Measurements from ENCODE around the gene PGRMC1. TPM values are rescaled to one million over a fixed set of nuclear protein-coding genes. Genes with fewer than 3 reads are reported as not detected.
"Not testable (repeated sequence)": the region's sequence is repeated elsewhere in the genome, so short reads cannot be mapped to it uniquely, and the experiment has no call there.

The PGRMC1 gene
- total RNA-seq, 1 experiment from 2014 or later, result 177 TPM

DNA sequence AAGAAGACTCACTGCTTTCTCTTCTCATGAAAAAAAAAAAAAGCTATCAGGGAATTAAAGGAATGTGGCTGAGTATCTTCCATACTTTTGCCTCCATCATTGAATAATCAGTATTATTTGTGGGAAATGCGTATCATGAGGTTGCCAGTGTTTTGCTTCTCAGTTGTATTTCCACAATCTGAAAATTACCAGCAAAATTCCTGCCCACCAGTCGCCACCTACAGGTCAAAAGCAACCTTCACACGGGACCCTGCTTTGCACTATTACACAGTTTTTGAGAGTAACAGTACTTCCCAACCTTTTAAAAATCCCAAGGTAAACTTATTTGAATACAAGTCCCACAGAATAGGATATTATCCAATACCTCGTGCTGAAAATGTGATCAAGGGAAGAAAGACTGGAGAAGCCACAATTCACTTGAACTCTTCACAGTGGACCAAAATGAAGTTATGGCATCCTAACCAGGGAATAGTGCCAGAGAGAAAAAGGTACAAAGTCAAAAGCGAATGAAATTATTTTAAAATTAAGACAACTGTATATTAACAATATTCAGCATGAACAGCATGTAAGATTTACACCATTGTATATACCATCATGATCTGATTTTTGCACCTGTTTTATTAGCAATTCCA, 30.4 kb downstream of the PGRMC1 start:
- no peak overlapping the region for H3K27ac Mint-ChIP-seq
- DNase-seq (ENCODE audit: low spot score) (peak; percentile 10), ATAC-seq (peak; percentile 28; the same call in 1 of the 2 replicates)
- no peaks in the 10 kb centered on the region for H3K4me1 Mint-ChIP-seq
- H3K27me3 Mint-ChIP-seq (ENCODE audit: low read depth), result peaks cover 9% of the 10 kb centered on the region
- POLR2A ChIA-PET, result no interaction called here
- H3K36me3 Mint-ChIP-seq, result no peaks in the 10 kb centered on the region
- H3K4me3 Mint-ChIP-seq, result no peak overlapping the region
- no peak for TF ChIP-seq ZNF121 (CRISPR knock-in tag; IDR thresholded peaks at IDR 0.05)
- 0 out of 2 replicates have a peak, but pooled peaks have one; percentile 14 for TF ChIP-seq CTCF (IDR thresholded peaks at IDR 0.05)
- CTCF ChIA-PET, result interaction anchor here (1.6 kb wide), 1 partner anchor 13 kb away, joined by 4 read pairs; no protein-coding TSS in a partner anchor
- no peaks in the 10 kb centered on the region for H3K9me3 Mint-ChIP-seq

GRCh38 chrX:119267115-119267514, 31.0 kb downstream of the PGRMC1 start:
- DNase-seq (ENCODE audit: low spot score); H3K4me3 Mint-ChIP-seq; POLR2A ChIA-PET; ATAC-seq; H3K27ac Mint-ChIP-seq; H3K4me1 Mint-ChIP-seq; H3K36me3 Mint-ChIP-seq; H3K9me3 Mint-ChIP-seq: not testable (repeated sequence)
- H3K27me3 Mint-ChIP-seq (ENCODE audit: low read depth), result peaks cover 15% of the 10 kb centered on the region
- CTCF ChIA-PET, result interaction anchor here (0.6 to 1.3 kb wide), 3 partner anchors 78 to 245 kb away, joined by 3 to 5 read pairs (median 4); no protein-coding TSS in a partner anchor

DNA sequence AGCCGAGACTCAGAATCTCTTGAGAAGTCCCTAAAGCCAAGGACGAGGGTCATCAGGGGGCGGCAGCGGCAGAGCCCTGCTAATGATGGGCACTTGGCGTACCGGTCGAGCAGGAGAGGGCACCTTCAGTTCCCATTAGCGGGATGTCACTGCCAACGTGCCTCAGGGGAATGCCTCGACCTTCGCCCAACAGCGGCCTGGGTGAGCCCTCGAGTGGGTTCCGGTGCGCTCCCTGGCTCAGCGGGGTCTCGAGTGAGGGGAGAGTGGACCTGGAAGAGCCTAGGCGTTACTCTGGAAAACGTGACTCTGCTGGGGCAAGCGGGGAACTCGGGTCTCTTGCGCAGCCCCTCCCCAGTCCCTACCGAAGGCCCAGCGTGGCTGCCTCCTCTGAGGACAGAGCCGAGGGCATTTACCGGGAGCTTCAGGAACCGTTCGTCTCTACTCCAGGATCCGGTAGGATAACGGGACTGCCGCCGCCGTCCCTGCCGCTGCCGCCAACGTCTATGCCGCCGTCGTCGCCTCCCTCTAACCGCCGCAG, 36.9 kb downstream of the PGRMC1 start:
- no peak for DNase-seq (ENCODE audit: low spot score)
- Mint-ChIP-seq H3K27me3 (ENCODE audit: low read depth) (peaks cover 45% of the 10 kb centered on the region), H3K9me3 (no peaks in the 10 kb centered on the region), H3K36me3 (no peaks in the 10 kb centered on the region), H3K4me1 (no peaks in the 10 kb centered on the region), H3K27ac (no peak overlapping the region), H3K4me3 (peak overlapping the region; percentile 67)
- ChIA-PET POLR2A (interaction anchor here (1.0 kb wide), 1 partner anchor 37 kb away, joined by 3 read pairs; no protein-coding TSS in a partner anchor), CTCF (interaction anchor here (0.6 to 1.8 kb wide), 15 partner anchors 8 to 457 kb away, joined by 3 to 6 read pairs (median 3); no protein-coding TSS in a partner anchor)
- ATAC-seq, result peak; percentile 23
- peak; percentile 23; the same call in 1 of the 2 replicates for TF ChIP-seq NR2C2 (CRISPR knock-in tag; IDR thresholded peaks at IDR 0.05)
- TF ChIP-seq, protein P1, sequence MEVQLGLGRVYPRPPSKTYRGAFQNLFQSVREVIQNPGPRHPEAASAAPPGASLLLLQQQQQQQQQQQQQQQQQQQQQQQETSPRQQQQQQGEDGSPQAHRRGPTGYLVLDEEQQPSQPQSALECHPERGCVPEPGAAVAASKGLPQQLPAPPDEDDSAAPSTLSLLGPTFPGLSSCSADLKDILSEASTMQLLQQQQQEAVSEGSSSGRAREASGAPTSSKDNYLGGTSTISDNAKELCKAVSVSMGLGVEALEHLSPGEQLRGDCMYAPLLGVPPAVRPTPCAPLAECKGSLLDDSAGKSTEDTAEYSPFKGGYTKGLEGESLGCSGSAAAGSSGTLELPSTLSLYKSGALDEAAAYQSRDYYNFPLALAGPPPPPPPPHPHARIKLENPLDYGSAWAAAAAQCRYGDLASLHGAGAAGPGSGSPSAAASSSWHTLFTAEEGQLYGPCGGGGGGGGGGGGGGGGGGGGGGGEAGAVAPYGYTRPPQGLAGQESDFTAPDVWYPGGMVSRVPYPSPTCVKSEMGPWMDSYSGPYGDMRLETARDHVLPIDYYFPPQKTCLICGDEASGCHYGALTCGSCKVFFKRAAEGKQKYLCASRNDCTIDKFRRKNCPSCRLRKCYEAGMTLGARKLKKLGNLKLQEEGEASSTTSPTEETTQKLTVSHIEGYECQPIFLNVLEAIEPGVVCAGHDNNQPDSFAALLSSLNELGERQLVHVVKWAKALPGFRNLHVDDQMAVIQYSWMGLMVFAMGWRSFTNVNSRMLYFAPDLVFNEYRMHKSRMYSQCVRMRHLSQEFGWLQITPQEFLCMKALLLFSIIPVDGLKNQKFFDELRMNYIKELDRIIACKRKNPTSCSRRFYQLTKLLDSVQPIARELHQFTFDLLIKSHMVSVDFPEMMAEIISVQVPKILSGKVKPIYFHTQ (CRISPR knock-in tag; IDR thresholded peaks at IDR 0.05), result no peak

DNA sequence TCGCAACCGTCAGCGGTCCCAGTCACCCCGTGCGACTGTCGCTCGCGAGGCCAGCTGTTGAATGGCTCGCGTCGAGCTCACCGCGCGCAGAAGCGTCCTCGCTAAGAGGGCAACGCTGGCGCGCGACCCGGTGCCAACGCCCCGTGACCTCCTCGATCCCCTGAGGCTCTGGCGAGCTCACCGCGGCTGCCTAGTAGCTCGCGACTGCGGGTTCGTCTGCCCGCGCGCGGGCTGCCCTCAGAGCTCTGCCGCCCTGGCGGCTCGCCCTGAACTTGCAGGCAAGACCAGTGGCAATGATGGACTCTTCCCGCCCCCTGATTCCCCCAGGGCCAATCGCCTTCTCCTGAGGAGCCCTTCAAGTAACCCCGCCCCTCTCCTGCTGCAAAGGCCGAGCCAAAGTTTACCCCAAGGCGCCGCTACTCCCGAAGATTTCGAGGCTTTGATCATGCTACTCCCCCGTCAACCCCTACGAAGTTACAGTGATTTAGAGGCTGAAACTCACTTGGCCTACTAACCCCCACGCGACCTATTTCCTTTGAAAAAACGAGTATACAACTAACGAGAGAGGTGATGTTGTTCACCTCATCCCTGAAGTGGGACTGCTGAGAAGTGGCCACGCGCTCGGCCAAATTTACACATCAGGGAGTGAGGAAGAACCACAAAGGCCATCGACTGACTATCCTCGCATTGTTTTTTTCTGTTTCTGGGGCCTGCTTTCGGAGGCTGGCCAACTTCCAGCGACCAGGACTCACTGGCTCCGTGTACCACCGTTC, 37.5 kb downstream of the PGRMC1 start:
- no peak overlapping the region for H3K27ac Mint-ChIP-seq
- no peaks in the 10 kb centered on the region for H3K9me3 Mint-ChIP-seq
- ATAC-seq (peak; percentile 98), DNase-seq (ENCODE audit: low spot score) (peak; percentile 83)
- H3K36me3 Mint-ChIP-seq, result no peaks in the 10 kb centered on the region
- POLR2A ChIA-PET, result interaction anchor here (1.0 kb wide), 1 partner anchor 38 kb away, joined by 3 read pairs; no protein-coding TSS in a partner anchor
- H3K4me3 Mint-ChIP-seq, result peak overlapping the region; percentile 67
- H3K4me1 Mint-ChIP-seq, result no peaks in the 10 kb centered on the region
- CTCF ChIA-PET, result interaction anchor here (0.6 to 1.8 kb wide), 15 partner anchors 9 to 456 kb away, joined by 3 to 6 read pairs (median 3); no protein-coding TSS in a partner anchor
- H3K27me3 Mint-ChIP-seq (ENCODE audit: low read depth), result peaks cover 45% of the 10 kb centered on the region
- TF ChIP-seq, protein P1 (CRISPR knock-in tag; IDR thresholded peaks at IDR 0.05), result no peak
- TF ChIP-seq HMGA2 (CRISPR knock-in tag; IDR thresholded peaks at IDR 0.05) (no peak), ATF1 (CRISPR knock-in tag; IDR thresholded peaks at IDR 0.05) (no peak), CTCF (IDR thresholded peaks at IDR 0.05) (no peak), NFE2L1 (CRISPR knock-in tag; IDR thresholded peaks at IDR 0.05) (0 out of 2 replicates have a peak, but pooled peaks have one; percentile 22), RELA (CRISPR knock-in tag; IDR thresholded peaks at IDR 0.05; ENCODE audit: borderline replicate concordance) (no peak), E2F1 (CRISPR knock-in tag; IDR thresholded peaks at IDR 0.05) (peak; percentile 70; the same call in 1 of the 2 replicates)
- TF ChIP-seq, protein P2, sequence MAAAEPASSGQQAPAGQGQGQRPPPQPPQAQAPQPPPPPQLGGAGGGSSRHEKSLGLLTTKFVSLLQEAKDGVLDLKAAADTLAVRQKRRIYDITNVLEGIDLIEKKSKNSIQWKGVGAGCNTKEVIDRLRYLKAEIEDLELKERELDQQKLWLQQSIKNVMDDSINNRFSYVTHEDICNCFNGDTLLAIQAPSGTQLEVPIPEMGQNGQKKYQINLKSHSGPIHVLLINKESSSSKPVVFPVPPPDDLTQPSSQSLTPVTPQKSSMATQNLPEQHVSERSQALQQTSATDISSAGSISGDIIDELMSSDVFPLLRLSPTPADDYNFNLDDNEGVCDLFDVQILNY (CRISPR knock-in tag; IDR thresholded peaks at IDR 0.05), result peak; percentile 41; the same call in 1 of the 2 replicates
- TF ChIP-seq, protein P3, sequence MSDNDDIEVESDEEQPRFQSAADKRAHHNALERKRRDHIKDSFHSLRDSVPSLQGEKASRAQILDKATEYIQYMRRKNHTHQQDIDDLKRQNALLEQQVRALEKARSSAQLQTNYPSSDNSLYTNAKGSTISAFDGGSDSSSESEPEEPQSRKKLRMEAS (CRISPR knock-in tag; IDR thresholded peaks at IDR 0.05), result peak; percentile 75

Data from WTC11 (cell line).